Measurements from ENCODE around the gene SULT6B1.

SULT6B1 gene

DNA sequence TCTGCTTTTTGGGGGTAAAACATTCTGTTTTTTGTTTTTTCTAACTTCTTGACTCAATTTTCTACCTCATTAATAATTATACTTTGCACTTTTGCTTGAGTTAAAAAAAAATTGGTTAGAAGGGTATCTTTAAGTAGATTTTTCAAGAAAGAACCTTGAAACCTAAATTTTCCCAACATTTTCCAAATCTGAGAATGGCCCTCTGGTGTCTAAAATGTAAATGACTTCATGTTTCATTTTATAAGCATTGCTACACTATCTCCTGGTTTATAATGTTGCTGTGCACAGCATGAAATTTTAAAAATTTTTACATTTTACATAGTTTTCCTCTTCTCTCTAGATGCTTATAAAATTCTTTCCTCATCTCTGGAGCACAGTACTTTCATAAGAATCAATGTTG lies 45.9 kb downstream of the SULT6B1 start:
- POLR2A ChIA-PET, result no interaction called here
- TF ChIP-seq, protein P1, sequence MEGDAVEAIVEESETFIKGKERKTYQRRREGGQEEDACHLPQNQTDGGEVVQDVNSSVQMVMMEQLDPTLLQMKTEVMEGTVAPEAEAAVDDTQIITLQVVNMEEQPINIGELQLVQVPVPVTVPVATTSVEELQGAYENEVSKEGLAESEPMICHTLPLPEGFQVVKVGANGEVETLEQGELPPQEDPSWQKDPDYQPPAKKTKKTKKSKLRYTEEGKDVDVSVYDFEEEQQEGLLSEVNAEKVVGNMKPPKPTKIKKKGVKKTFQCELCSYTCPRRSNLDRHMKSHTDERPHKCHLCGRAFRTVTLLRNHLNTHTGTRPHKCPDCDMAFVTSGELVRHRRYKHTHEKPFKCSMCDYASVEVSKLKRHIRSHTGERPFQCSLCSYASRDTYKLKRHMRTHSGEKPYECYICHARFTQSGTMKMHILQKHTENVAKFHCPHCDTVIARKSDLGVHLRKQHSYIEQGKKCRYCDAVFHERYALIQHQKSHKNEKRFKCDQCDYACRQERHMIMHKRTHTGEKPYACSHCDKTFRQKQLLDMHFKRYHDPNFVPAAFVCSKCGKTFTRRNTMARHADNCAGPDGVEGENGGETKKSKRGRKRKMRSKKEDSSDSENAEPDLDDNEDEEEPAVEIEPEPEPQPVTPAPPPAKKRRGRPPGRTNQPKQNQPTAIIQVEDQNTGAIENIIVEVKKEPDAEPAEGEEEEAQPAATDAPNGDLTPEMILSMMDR (IDR thresholded peaks at IDR 0.05; ENCODE audit: control extremely low read depth, extremely low read depth, low read depth, missing control alignments), result no peak
- CTCF ChIA-PET, result interaction anchor here (1.5 kb wide), 1 partner anchor 40 kb away, joined by 3 read pairs; no protein-coding TSS in a partner anchor
- DNase-seq (ENCODE audit: extremely low spot score), result no peak

DNA sequence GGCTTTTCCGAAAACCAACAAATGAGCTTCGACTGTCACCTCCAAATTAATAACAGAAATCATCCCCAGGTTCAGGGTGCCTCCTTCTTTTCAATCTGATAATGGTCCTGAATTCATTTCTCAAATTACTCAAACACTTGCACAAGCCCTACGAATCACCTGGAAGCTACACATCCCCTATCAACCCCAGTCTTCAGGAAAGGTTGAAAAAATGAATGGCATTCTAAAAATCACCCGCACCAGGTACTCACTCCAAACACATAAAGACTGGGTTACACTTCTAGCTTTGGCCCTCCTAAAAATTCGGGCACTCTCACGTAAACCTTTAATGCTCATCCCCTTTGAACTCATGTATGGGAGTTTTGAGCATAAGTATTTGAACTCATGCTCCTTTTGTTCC lies 55.6 kb downstream of the SULT6B1 start:
- TF ChIP-seq, protein P1 (IDR thresholded peaks at IDR 0.05; ENCODE audit: control extremely low read depth, extremely low read depth, low read depth, missing control alignments), result no peak
- ChIA-PET POLR2A (interaction anchor here (0.6 kb wide), 1 partner anchor 40 kb away, joined by 3 read pairs; no protein-coding TSS in a partner anchor), CTCF (interaction anchor here (1.3 to 2.0 kb wide), 4 partner anchors 13 to 35 kb away, joined by 4 to 5 read pairs (median 4); no protein-coding TSS in a partner anchor)
- no peak for DNase-seq (ENCODE audit: extremely low spot score)

DNA sequence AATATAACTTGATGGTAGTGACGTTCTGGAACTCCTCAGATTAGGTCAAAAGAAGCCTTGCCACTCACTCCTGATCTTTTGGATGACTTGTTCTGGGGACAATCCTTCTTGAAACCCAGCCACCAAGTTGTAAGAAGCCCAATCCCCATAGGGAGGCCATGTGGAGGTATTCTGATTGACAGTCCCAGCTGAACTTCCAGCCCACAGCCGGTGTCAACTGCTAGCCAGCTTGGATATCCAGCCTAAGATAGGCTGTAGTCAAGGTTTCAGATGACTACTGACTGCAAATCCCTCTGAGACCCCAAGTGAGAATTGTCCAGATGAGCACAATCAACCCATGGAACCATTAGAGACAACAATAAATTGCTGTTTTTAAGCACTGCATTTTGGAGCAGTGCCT lies 63.1 kb downstream of the SULT6B1 start:
- ChIA-PET CTCF (no interaction called here), POLR2A (no interaction called here)
- no peak for DNase-seq (ENCODE audit: extremely low spot score)
- TF ChIP-seq, protein P1 (IDR thresholded peaks at IDR 0.05; ENCODE audit: control extremely low read depth, extremely low read depth, low read depth, missing control alignments), result no peak

DNA sequence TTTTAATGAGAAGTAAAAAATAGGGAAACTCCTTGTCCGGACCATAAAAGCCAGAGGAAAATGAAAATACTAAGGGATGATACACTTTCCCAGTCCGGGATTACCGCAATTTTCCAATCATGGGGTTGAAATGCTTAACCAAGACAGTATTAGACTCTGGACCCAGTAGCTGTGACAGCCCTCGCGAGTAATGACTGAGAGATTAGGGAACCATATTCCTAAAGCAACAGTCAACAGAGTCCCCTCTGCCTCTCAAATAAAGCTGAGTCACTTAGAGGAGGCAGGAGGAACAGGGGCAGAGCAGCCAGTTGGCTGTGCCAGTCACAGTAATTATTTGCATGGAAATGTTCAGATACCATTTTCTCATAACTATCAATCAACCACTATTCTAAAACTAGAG lies 69.3 kb downstream of the SULT6B1 start:
- CTCF ChIA-PET, result no interaction called here

More for the DNA sequence above, 69.3 kb downstream of the SULT6B1 start:
- POLR2A ChIA-PET, result no interaction called here
- no peak for DNase-seq (ENCODE audit: extremely low spot score)
- TF ChIP-seq, protein P1 (IDR thresholded peaks at IDR 0.05; ENCODE audit: control extremely low read depth, extremely low read depth, low read depth, missing control alignments), result no peak

Measured in GM10248 (cell line).